Measurements from ENCODE around the gene TMEM30B.

TMEM30B gene

GRCh38 chr14:61229981-61230380 is 51.2 kb downstream of the TMEM30B start:
- TF ChIP-seq CTCF (conservative IDR thresholded peaks at IDR 0.05) = no peak

GRCh38 chr14:61229475-61229888 is 51.7 kb downstream of the TMEM30B start:
- no peak overlapping the region for H3K27ac ChIP-seq
- TF ChIP-seq CTCF (conservative IDR thresholded peaks at IDR 0.05) = no peak

More at GRCh38 chr14:61229981-61230380, 51.2 kb downstream of the TMEM30B start:
- no peak overlapping the region for H3K27ac ChIP-seq

DNA sequence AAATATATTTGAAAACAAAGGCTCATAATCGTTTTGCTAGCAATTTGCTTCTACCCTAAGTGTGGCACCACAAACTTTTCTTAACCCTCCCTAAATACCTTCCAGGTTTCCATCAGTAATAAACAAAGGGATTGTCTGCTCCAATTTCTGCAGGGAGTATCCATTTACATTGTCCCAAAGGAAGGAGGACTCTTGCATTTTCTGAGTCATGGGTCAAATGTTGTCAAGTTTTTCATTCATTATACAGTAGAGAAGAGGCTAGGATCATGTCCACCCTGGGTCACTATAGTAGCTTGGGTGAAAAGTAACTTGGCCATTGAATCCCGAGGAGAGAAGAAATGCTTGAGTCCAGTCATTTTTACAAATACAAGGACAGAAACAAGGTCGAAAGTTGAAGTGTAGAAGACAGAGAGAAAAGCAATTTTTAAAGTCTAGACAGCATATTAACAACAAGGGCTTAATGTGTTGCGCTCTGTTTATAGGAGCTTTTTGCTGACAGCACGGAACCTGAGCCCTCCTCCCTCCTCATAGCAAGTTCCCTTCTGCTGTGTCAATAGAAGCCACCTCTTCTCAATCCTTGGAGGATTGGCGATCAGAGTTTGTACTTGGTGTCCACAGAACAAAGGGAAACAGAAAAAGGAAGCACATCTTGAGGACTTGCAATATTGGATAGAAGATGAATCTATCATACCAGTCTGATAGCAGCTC is 53.1 kb downstream of the TMEM30B start:
- no peak overlapping the region for H3K27ac ChIP-seq
- no peak for TF ChIP-seq CTCF (conservative IDR thresholded peaks at IDR 0.05)
